Lower lobe of right lung (tissue), 2 donors: Measurements from ENCODE around the gene SDHAF4. TPM values are rescaled to one million over a fixed set of nuclear protein-coding genes. Genes with fewer than 3 reads are reported as not detected.
"Not testable (repeated sequence)": the region's sequence is repeated elsewhere in the genome, so short reads cannot be mapped to it uniquely, and the experiment has no call there.

Experiments used
- ATAC-seq, 2 donors: fragments of 200-7000 bp; cut with Tn5 transposase; one replicate each; pipeline ENCODE4 v1.9.1; 2020 to 2022; ENCODE audit warnings: mild to moderate bottlenecking in 2 of 2, moderate library complexity in 2 of 2
- DNase-seq: peaks from one replicate; pipeline ENCODE4 v3.0.0-alpha.2; 2020
- H3K27ac ChIP-seq: fragments of 200-600 bp; one replicate; pipeline ENCODE4 v1.8.0; 2022
- H3K27me3 ChIP-seq: fragments of 200-600 bp; one replicate; pipeline ENCODE4 v1.8.0; 2022; ENCODE audit warnings: low read depth
- H3K36me3 ChIP-seq: fragments of 200-600 bp; one replicate; pipeline ENCODE4 v1.8.0; 2022; ENCODE audit warnings: mild to moderate bottlenecking
- H3K4me1 ChIP-seq: fragments of 200-600 bp; one replicate; pipeline ENCODE4 v1.8.0; 2022
- H3K4me3 ChIP-seq: fragments of 200-600 bp; one replicate; pipeline ENCODE4 v1.8.0; 2022; ENCODE audit warnings: mild to moderate bottlenecking
- H3K9me3 ChIP-seq: fragments of 200-600 bp; one replicate; pipeline ENCODE4 v1.8.0; 2022
- CTCF ChIP-seq: fragments of 200-600 bp; IDR thresholded peaks from one replicate; pipeline ENCODE4 v1.8.0; 2022; ENCODE audit warnings: antibody characterized with exemption, mild to moderate bottlenecking
- intact Hi-C: fragments of 100-400 bp; cut with DNase I; formaldehyde crosslinking; loops from one replicate; pipeline ENCODE4 v1.11.0; 2022
- total RNA-seq: library from RNA; stranded (reverse); fragmentation: NEBNext Ultra II Directional; extraction: Animal tissue kit (Norgen Biotek cat#: 25700); gene quantifications from one replicate; pipeline ENCODE4 v1.2.1, GENCODE V29; 2021
- donor health status: DM: no; HTN: yes; CAD: no; lungs with severe emphysema.

The SDHAF4 gene
- total RNA-seq, 1 donor from 2014 or later = 10.8 TPM

- no peak for TF ChIP-seq CTCF
- no peaks in the 10 kb centered on the region for H3K27me3 ChIP-seq
- DNase-seq (no peak), ATAC-seq (no peak)
- no peaks in the 10 kb centered on the region for H3K36me3 ChIP-seq
- H3K4me3 ChIP-seq = no peak overlapping the region
- no peaks in the 10 kb centered on the region for H3K4me1 ChIP-seq
- H3K9me3 ChIP-seq = no peaks in the 10 kb centered on the region
- no peak overlapping the region for H3K27ac ChIP-seq
- intact Hi-C loops = loop anchor here (10.0 kb wide), 1 partner anchor 137 kb away; no protein-coding TSS in a partner anchor
Observed at GRCh38 chr6:70547905-70548304, 18.8 kb upstream of the SDHAF4 start.

GRCh38 chr6:70549327-70549726, 17.4 kb upstream of the SDHAF4 start:
- no peak for TF ChIP-seq CTCF
- Histone ChIP-seq H3K9me3 (no peaks in the 10 kb centered on the region), H3K4me1 (no peaks in the 10 kb centered on the region), H3K27ac (no peak overlapping the region), H3K27me3 (no peaks in the 10 kb centered on the region), H3K36me3 (no peaks in the 10 kb centered on the region), H3K4me3 (no peak overlapping the region)
- ATAC-seq (no peak), DNase-seq (no peak)
- intact Hi-C loops = loop anchor here (10.0 kb wide), 1 partner anchor 135 kb away; no protein-coding TSS in a partner anchor

- no peak overlapping the region for H3K4me3 ChIP-seq
- no peaks in the 10 kb centered on the region for H3K4me1 ChIP-seq
- H3K9me3 ChIP-seq = no peaks in the 10 kb centered on the region
- H3K27ac ChIP-seq = no peak overlapping the region
- H3K27me3 ChIP-seq = no peaks in the 10 kb centered on the region
- intact Hi-C loops = no loop called here
- DNase-seq (no peak), ATAC-seq (no peak)
- no peak for TF ChIP-seq CTCF
- no peaks in the 10 kb centered on the region for H3K36me3 ChIP-seq
Observed at GRCh38 chr6:70551566-70551965, 15.2 kb upstream of the SDHAF4 start.

- H3K4me1 ChIP-seq, DNase-seq, H3K36me3 ChIP-seq, H3K27ac ChIP-seq, H3K27me3 ChIP-seq, H3K4me3 ChIP-seq, intact Hi-C loops, H3K9me3 ChIP-seq: not testable (repeated sequence)
- peak in 1 of 2 donors; percentile 29 for ATAC-seq
Observed at GRCh38 chr6:70552286-70552940, 14.3 kb upstream of the SDHAF4 start.

GRCh38 chr6:70552974-70553373, 13.8 kb upstream of the SDHAF4 start:
- intact Hi-C loops = no loop called here
- Histone ChIP-seq H3K4me3 (no peak overlapping the region), H3K27me3 (no peaks in the 10 kb centered on the region), H3K4me1 (no peaks in the 10 kb centered on the region), H3K27ac (no peak overlapping the region), H3K36me3 (no peaks in the 10 kb centered on the region), H3K9me3 (no peaks in the 10 kb centered on the region)
- ATAC-seq (no peak), DNase-seq (no peak)
- TF ChIP-seq CTCF = no peak

- no peaks in the 10 kb centered on the region for H3K27me3 ChIP-seq
- no peaks in the 10 kb centered on the region for H3K9me3 ChIP-seq
- no peak overlapping the region for H3K4me3 ChIP-seq
- ATAC-seq (no peak), DNase-seq (no peak)
- intact Hi-C loops = no loop called here
- no peaks in the 10 kb centered on the region for H3K4me1 ChIP-seq
- no peak for TF ChIP-seq CTCF
- H3K27ac ChIP-seq = no peak overlapping the region
- H3K36me3 ChIP-seq = peaks cover 10% of the 10 kb centered on the region
Observed at GRCh38 chr6:70557998-70558397, 8.7 kb upstream of the SDHAF4 start.

- DNase-seq, H3K4me1 ChIP-seq, ATAC-seq, H3K36me3 ChIP-seq, intact Hi-C loops, H3K9me3 ChIP-seq, H3K27ac ChIP-seq, H3K27me3 ChIP-seq, H3K4me3 ChIP-seq: not testable (repeated sequence)
Observed at GRCh38 chr6:70562401-70562800, 4.3 kb upstream of the SDHAF4 start.
